Loucy (cell line): ENCODE measurements around the gene CLASP1.

Experiments
- CTCF ChIP-seq: fragments of 200-600 bp; sonication (generic); conservative IDR thresholded peaks from 2 replicates; pipeline ENCODE4 v1.5.1; 2014; ENCODE audit warnings: mild to moderate bottlenecking, antibody characterized with exemption, low read length
- EZH2phosphoT487 ChIP-seq: fragments of 200-600 bp; IDR thresholded peaks from 2 replicates; pipeline ENCODE4 v1.6.1; 2018; ENCODE audit warnings: antibody characterized with exemption, mild to moderate bottlenecking, moderate library complexity, borderline replicate concordance

DNA sequence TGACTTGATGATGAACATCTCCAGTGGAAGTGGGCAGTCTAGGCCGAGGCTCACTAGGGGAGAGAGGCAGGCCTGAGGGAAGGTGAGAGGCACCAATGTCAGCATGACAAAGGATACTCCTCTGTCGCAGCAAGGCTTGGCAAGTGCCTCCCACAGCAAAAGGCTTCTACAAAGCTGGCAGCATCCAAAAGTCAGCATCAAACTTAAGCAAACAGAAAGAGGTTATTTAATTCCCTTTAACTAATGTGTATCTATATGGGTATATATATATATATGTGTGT is 45.8 kb upstream of the CLASP1 start:
- TF ChIP-seq CTCF (no peak), EZH2phosphoT487 (no peak)
